NAMALWA (cell line): ENCODE data around the gene LRRC74B.
"Not testable (repeated sequence)": the region's sequence is repeated elsewhere in the genome, so short reads cannot be mapped to it uniquely, and the experiment has no call there.

Experiments used
- DNase-seq: peaks from one replicate; pipeline ENCODE4 v3.0.0-alpha.2; 2015; ENCODE audit warnings: low spot score

The LRRC74B gene

GRCh38 chr22:21054714-21055563 is 9.2 kb downstream of the LRRC74B start:
- DNase-seq: no peak

GRCh38 chr22:21055564-21055834 is 9.8 kb downstream of the LRRC74B start:
- DNase-seq: no peak

DNA sequence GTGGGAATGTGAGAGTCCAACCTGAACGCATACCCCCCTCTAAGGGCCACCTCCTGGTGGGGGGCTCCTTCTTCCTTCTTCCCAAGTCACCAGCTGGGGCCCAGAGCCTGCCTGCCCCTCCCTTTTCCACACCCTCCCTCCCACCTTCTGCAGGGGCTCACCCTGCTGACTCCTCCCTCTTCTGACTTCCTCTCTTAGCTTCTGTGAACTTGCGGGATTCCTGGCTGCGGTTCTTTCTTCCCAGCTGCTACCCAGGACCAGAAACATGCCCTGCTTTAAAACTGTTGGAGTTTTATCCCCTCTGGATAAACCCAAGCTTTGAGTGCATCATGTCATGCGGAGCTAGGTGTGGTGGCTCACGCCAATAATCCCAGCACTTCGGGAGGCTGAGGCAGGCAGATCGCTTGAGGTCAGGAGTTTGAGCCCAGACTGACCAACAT is 10.2 kb downstream of the LRRC74B start:
- no peak for DNase-seq

DNA sequence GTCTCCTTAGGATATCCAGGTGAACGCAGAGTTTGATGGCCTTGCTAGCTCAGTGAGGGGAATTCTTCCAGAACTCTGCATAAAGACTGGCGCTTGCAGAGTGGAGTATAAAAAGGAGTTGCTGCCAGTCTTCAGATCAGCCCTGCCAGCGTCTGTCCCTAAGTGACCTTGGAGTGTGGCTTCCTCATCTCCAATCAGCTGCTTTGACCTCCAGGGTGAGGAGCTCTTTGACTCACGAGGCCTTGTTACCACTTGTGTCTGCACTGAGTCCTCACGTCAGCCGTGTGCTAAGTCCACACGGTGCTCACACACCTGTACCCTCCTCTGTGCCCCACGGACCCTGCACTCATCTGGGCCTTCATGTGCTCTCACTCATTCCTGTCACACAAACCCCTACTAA is 14.6 kb downstream of the LRRC74B start:
- not testable (repeated sequence) for DNase-seq

DNA sequence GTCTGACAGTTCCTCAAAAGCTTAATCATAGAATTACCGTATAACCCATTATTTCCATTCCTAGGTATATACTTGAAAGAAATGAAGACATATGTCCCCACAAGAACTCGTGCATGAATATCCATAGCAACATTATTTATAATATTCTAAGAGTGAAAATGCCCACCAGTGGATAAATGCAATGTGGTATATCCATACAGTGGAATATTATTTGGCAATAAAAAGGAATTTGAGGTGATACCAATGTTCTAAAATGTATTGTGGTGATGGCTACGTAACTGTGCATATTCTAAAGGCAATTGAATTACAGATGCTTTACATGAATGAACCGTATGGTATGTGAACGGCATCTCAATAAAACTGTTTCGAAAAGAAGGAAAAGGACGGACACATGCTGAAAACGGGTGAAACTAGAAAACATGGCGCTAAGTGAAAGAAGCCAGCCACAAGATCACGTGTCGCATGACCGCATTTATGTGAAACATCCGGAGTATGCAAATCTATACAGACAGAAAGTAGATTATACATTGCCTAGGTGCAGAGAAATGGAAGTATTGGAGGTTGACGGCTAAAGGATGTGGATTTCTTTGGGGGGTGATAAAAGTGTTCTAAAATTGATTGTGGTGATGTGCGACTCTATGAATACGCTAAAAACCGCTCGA is 16.0 kb downstream of the LRRC74B start:
- not testable (repeated sequence) for DNase-seq

DNA sequence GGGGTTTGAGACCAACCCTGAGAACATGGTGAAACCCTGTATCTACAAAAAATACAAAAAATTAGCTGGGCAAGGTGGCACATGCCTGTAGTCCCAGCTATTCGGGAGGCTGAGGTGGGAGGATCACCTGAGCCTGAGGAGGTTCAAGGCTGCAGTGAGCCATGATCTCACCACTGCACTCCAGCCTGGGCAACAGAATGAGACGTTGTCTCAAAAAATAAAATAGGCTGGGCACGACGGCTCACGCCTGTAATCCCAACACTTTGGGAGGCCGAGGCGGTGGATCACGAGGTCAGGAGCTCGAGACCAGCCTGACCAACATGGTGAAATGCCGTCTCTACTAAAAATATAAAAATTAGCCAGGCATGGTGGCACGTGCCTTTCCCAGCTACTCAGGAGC is 18.7 kb downstream of the LRRC74B start:
- not testable (repeated sequence) for DNase-seq

DNA sequence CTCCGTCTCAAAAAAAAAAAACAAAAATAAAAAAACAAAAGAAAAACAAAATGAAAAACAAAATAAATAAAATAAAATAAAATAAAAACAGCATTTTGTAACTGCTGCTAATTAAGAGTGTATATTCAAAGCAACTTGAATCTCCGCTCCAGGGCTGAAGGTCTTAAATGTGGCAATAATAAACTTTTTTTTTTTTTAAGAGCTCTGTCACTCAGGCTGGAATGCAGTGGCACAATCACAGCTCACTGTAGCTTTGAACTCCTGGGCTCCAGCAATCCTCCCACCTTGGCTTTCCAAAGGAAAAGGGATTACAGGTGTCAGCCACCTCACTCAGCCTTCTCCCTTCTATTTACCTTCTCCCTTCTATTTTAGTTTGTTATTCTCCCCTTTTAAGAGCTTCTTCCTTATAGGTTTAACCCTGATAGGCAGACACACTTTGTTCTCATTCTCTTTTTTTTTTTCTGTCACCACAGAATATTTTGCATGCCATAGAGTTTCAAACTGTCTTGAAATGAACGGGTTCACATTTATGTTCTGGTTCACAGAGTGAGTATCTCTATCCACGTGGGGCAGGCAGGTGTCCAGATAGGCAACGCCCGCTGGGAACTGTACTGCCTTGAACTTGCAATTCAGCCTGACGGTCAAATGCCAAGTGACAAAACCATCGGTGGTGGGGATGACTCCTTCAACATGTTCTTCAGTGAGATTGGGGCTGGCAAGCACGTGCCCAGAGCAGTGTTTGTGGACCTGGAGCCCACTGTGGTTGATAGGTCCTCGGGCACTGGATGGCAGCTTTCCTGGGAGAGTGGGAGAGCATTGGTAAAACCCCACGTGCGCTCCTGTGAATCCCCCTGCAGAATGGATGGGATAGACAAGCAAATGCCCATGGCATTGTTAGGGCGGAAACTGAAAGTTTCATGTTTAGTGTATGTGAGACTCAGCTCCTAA is 19.4 kb downstream of the LRRC74B start:
- DNase-seq: no peak

DNA sequence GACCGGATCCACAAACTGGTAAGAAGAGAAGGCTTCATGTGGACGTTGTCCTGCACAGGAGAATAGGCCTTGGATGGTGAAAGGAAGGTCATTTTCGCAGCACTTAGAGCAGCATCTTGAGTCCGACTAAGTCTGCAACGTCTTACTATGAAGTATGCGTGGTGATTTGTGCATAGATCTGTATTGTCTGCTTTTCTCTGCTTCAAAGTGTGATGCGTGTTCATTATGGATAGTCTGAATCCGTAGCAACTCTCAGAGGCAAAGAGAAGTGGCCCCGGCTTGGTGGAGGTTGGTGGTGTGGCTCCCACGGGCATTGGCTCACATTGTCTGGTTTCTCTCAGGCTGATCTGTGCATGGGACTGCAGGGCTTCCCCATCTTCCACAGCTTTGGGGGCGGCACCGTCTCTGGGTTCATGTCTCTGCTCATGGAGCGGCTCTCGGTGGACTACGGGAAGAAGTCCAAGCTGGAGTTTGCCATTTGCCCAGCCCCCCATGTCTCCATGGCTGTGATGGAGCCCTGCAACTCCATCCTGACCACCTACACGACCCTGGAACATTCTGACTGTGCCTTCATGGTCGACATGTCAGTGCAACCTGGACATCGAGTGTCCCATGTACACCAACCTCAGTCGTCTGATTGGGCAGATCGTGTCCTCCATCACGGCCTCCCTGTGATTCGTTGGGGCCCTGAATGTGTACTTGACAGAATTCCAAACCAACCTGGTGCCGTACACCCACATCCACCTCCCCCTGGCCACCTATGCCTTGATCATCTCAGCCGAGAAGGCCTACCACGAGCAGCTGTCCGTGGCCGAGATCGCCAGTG is 21.5 kb downstream of the LRRC74B start:
- DNase-seq: no peak

- no peak for DNase-seq
Measured at GRCh38 chr22:21067901-21068680, 22.3 kb downstream of the LRRC74B start.

- no peak for DNase-seq
Measured at GRCh38 chr22:21068681-21069276, 23.0 kb downstream of the LRRC74B start.

- no peak for DNase-seq
Measured at GRCh38 chr22:21069375-21069774, 23.6 kb downstream of the LRRC74B start.

DNA sequence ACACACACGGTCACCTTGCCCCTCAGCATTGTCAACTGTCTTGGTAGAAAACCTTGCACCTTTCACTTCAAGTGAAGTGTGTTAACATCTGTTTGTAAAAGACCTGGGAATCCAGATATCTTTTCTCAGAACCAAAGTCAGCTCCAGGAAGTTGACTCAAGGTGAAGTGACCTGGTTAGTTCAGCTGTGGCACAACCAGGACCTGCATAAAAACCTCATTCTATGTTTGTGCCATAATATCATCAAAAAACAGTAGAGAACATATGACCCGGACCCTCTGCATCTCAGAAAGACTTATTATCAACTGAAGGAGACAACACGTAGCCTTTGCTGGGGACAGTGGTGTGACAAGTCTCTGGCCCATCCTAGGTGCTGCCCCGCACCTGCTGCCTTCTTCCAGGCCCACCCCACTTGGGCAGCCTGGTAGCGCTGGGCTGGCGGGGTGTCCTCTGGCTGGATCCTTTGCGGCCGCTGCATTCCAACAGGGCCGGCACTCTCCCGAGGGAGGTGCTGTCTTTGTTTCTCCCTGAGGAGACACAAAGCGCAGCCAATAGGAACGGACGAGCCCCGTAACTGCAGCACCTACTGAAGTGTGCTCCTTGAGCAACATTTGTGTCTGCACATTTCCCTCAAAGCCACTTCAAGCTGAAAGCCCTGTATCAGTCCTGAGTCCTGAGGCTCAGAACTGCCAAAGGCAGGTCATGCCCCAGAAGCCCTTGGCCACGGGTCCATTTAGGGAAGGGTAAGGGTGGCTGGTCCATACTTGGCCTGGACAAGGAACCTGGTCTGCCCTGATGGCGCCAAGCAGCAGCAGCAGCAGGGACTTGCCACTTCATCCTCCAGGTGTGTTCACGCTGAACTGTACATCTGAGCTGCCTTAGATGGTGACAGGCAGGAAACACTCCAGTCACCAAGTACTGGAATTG is 25.2 kb downstream of the LRRC74B start:
- no peak for DNase-seq

DNA sequence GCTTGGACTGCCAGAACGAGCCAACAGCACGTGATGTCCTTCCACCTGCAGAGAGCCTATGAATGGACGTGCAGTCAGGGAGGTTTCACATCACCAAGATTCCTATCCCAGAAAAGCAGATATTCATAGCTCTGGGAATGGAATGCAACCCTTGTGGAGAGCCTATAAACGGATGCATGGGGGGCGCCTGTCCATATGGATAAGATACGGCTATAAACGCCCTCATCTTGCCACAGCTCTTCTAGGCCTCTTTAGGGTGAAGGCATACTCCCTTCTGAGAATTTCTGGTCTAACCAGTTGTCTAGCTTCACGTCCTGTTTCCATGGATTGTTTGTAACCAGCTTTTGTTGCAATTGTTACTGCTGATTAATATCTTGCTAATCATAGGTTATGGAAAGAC is 26.1 kb downstream of the LRRC74B start:
- not testable (repeated sequence) for DNase-seq

GRCh38 chr22:21073023-21073422 is 27.3 kb downstream of the LRRC74B start:
- no peak for DNase-seq

DNA sequence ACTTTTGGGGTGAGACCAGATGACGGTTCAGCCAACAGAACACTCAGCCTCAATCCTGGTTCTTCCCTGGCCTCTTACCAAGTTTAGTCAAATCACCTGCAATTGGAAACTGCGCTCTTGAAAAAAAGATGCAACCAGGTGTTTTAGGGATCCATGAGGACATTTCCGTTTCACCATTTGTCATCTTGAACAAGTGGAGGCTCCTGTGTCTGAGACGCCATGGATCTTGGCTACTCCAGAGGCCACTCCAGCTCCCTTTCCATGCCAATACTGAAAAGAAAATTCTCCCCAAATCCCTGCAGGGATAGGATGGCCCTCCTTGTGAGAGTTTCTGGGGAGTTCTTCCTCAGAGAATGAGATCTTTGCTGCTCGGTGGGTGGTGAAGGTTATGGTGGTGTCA is 27.7 kb downstream of the LRRC74B start:
- DNase-seq: no peak

DNA sequence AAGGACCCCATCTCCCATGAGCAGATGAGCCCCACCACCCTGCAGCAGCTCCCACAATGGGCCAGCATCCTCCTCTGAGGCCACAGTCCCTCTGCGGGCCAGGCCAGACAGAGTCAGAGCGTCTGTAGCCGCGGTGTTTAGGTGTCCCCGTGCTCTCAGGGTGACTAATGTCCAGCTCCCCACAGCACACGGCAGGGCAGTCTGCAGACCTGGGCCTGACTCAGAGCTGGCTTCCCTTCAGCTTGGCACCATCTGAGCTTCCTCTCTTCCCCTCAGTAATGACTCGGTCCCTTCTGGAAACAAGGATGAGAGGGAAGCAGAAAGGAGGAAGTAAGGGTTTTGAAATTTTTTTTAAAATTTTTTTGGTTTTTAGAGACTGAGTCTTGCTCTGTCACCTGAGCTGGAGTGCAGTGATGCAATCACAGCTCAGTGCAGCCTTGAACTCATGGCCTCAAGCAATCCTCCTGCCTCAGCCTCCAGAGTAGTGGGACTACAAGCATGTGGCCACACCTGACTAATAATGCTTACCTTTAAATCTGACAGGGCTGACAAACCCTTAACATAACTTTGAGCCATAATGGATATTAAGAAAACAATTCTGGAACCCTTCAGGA is 28.5 kb downstream of the LRRC74B start:
- DNase-seq: no peak

- DNase-seq: no peak
Measured at GRCh38 chr22:21075516-21076138, 29.9 kb downstream of the LRRC74B start.

- no peak for DNase-seq
Measured at GRCh38 chr22:21076912-21077625, 31.3 kb downstream of the LRRC74B start.
